HEK293 (cell line): ENCODE data around the gene NDUFV1.
A peak's percentile ranks its signal among the peaks of the same experiment; 100 is the strongest.

Experiments
- CTCF ChIA-PET: fragments of 350-600 bp; formaldehyde crosslinking; extraction: SDS; loops from one replicate; lab custom pipeline; 2021; ENCODE audit warnings: antibody characterized with exemption; lab: Yijun Ruan, JAX
- POLR2A ChIA-PET: fragments of 300-600 bp; formaldehyde crosslinking; extraction: SDS; loops from one replicate; lab custom pipeline; 2020; ENCODE audit warnings: antibody characterized with exemption, inconsistent platforms; lab: Yijun Ruan, JAX
- H3K27ac ChIP-seq: fragments of 200-500 bp; sonication (Bioruptor generic); 2 replicates; pipeline ENCODE4 v1.5.1; 2014; ENCODE audit warnings: low read depth, low read length, control low read depth, inconsistent platforms; ENCODE audit errors: extremely low read depth
- H3K36me3 ChIP-seq, 2 experiments: fragments of 200-500 bp in 1 of 2; sonication (Bioruptor generic) in 1 of 2; 1 replicate in 1 of 2; 2 replicates in 1 of 2; pipeline ENCODE4 v1.5.1; 2014 to 2017; ENCODE audit warnings: inconsistent platforms in 2 of 2, low read length in 2 of 2; ENCODE audit not compliant: control insufficient read depth in 2 of 2, insufficient read depth in 1 of 2
- H3K4me1 ChIP-seq: fragments of 200-500 bp; sonication (Bioruptor generic); 2 replicates; pipeline ENCODE4 v1.5.1; 2014; ENCODE audit warnings: mild to moderate bottlenecking, low read length, inconsistent platforms; ENCODE audit not compliant: control insufficient read depth, insufficient read depth
- H3K4me3 ChIP-seq: 2 replicates; pipeline ENCODE4 v1.5.1; 2011; ENCODE audit warnings: low read depth, mild to moderate bottlenecking, control low read depth, low read length, moderate library complexity
- H3K9me3 ChIP-seq: fragments of 200-500 bp; sonication (Bioruptor generic); 2 replicates; pipeline ENCODE4 v1.5.1; 2014; ENCODE audit warnings: low read depth, low read length, inconsistent platforms; ENCODE audit not compliant: control insufficient read depth, insufficient read depth
- BCL11B ChIP-seq: fragments of 450-650 bp; formaldehyde crosslinking; IDR thresholded peaks from 2 replicates; pipeline ENCODE4 v1.5.1; 2016; ENCODE audit warnings: low read depth, missing biosample characterization, missing genetic modification characterization
- INSM2 ChIP-seq: fragments of 450-650 bp; formaldehyde crosslinking; IDR thresholded peaks from 2 replicates; pipeline ENCODE4 v1.5.1; 2016; ENCODE audit warnings: missing biosample characterization, missing genetic modification characterization
- MZF1 ChIP-seq: fragments of 450-650 bp; formaldehyde crosslinking; IDR thresholded peaks from 2 replicates; pipeline ENCODE4 v1.5.1; 2017; ENCODE audit warnings: missing biosample characterization, missing genetic modification characterization, borderline replicate concordance
- SETDB1 ChIP-seq: IDR thresholded peaks from one replicate; pipeline ENCODE4 v1.6.1; 2017; ENCODE audit warnings: mild to moderate bottlenecking, low read length, moderate library complexity, mixed read lengths; ENCODE audit not compliant: insufficient read length
- SP2 ChIP-seq: fragments of 450-650 bp; formaldehyde crosslinking; IDR thresholded peaks from 2 replicates; pipeline ENCODE4 v1.5.1; 2016; ENCODE audit warnings: missing biosample characterization, missing genetic modification characterization
- SP7 ChIP-seq: fragments of 450-650 bp; formaldehyde crosslinking; IDR thresholded peaks from 2 replicates; pipeline ENCODE4 v1.5.1; 2016; ENCODE audit warnings: missing biosample characterization, missing genetic modification characterization
- TCF7L2 ChIP-seq: IDR thresholded peaks from 2 replicates; pipeline ENCODE4 v1.6.1; 2011; ENCODE audit warnings: low read depth, mild to moderate bottlenecking, inconsistent platforms, low read length, moderate library complexity, borderline replicate concordance
- YY2 ChIP-seq: fragments of 450-650 bp; formaldehyde crosslinking; IDR thresholded peaks from 2 replicates; pipeline ENCODE4 v1.5.1; 2016; ENCODE audit warnings: missing biosample characterization, missing genetic modification characterization
- ZEB2 ChIP-seq: fragments of 450-650 bp; formaldehyde crosslinking; IDR thresholded peaks from 2 replicates; pipeline ENCODE4 v1.5.1; 2016; ENCODE audit warnings: missing biosample characterization, missing genetic modification characterization
- ZIC2 ChIP-seq: fragments of 450-650 bp; formaldehyde crosslinking; IDR thresholded peaks from 2 replicates; pipeline ENCODE4 v1.5.1; 2016; ENCODE audit warnings: missing biosample characterization, missing genetic modification characterization
- ZNF133 ChIP-seq: fragments of 450-650 bp; formaldehyde crosslinking; IDR thresholded peaks from 2 replicates; pipeline ENCODE4 v1.5.1; 2016; ENCODE audit warnings: missing biosample characterization, missing genetic modification characterization
- ZNF138 ChIP-seq: fragments of 450-650 bp; formaldehyde crosslinking; IDR thresholded peaks from 2 replicates; pipeline ENCODE4 v1.5.1; 2016; ENCODE audit warnings: missing biosample characterization, missing genetic modification characterization, borderline replicate concordance
- ZNF211 ChIP-seq: fragments of 450-650 bp; formaldehyde crosslinking; IDR thresholded peaks from 2 replicates; pipeline ENCODE4 v1.5.1; 2016; ENCODE audit warnings: low read depth, missing biosample characterization, missing genetic modification characterization
- ZNF391 ChIP-seq: fragments of 450-650 bp; formaldehyde crosslinking; IDR thresholded peaks from 2 replicates; pipeline ENCODE4 v1.5.1; 2016; ENCODE audit warnings: low read depth, missing biosample characterization, missing genetic modification characterization, borderline replicate concordance
- ZNF426 ChIP-seq: fragments of 450-650 bp; formaldehyde crosslinking; IDR thresholded peaks from 2 replicates; pipeline ENCODE4 v1.5.1; 2017; ENCODE audit warnings: missing biosample characterization, missing genetic modification characterization, mild to moderate bottlenecking, inconsistent platforms, moderate library complexity
- ZNF449 ChIP-seq: fragments of 450-650 bp; formaldehyde crosslinking; IDR thresholded peaks from 2 replicates; pipeline ENCODE4 v1.5.1; 2017; ENCODE audit warnings: missing biosample characterization, mild to moderate bottlenecking, missing genetic modification characterization, moderate library complexity
- ZNF544 ChIP-seq: fragments of 450-650 bp; formaldehyde crosslinking; IDR thresholded peaks from 2 replicates; pipeline ENCODE4 v1.5.0; 2017; ENCODE audit warnings: missing biosample characterization, missing genetic modification characterization
- ZNF558 ChIP-seq: fragments of 450-650 bp; formaldehyde crosslinking; IDR thresholded peaks from 2 replicates; pipeline ENCODE4 v1.5.1; 2016; ENCODE audit warnings: missing biosample characterization, missing genetic modification characterization
- ZNF623 ChIP-seq: fragments of 450-650 bp; formaldehyde crosslinking; IDR thresholded peaks from 2 replicates; pipeline ENCODE4 v1.5.1; 2016; ENCODE audit warnings: missing biosample characterization, missing genetic modification characterization
- ZNF768 ChIP-seq: fragments of 450-650 bp; formaldehyde crosslinking; IDR thresholded peaks from 2 replicates; pipeline ENCODE4 v1.5.1; 2018; ENCODE audit warnings: missing biosample characterization, mild to moderate bottlenecking, missing genetic modification characterization
- TF ChIP-seq, protein P1 (sequence below): fragments of 450-650 bp; formaldehyde crosslinking; IDR thresholded peaks from 2 replicates; pipeline ENCODE4 v1.5.1; 2016; ENCODE audit warnings: missing biosample characterization, missing genetic modification characterization, borderline replicate concordance

The NDUFV1 gene

DNA sequence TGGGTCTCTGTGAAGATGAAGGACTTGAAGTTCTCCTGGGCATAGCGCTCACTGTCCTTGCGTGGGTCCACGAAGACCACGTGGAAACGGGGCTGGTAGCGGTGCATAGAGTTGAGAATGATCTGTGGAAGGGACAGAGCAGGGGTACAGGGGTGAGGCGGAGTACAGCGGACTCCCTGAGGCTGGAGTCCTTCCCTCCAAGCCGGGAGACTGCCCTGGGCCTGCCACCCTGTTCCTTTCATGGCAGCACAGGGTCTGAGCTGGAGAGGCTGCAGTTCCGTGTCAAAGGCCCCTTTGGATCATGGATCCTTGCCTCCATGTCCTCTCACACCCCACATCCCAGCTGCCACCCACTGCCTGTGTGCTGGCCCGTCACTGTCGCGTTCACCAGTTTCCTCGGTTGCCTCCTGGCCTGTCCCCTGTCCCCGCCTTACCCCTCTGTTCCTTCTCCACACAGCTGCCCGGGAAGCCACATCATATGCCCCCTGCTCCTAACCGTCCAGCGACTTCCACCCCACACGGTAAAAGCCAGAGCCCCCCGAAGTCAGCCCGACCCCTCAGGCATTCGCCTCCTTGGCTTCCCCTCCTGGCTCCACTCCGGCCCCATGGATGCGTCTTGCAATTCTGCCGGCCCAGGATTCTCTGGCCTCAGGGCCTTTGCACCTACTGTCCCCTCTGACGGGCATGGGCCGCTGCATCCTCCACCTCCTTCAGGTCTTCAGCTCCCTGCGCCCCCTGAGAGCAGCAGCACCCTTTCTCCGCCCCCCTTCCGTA lies 26.4 kb downstream of the NDUFV1 start:
- ChIA-PET CTCF (interaction anchor here (1.0 to 2.6 kb wide), 2 partner anchors 26 to 59 kb away, joined by 3 to 8 read pairs; no protein-coding TSS in a partner anchor), POLR2A (no interaction called here)
- no peaks in the 10 kb centered on the region for H3K9me3 ChIP-seq
- no peaks in the 10 kb centered on the region for H3K4me1 ChIP-seq
- TF ChIP-seq ZNF558 (tag by site-specific recombination) (no peak), SETDB1 (no peak), ZNF544 (no peak), ZNF133 (tag by site-specific recombination) (no peak), MZF1 (tag by site-specific recombination) (no peak), ZNF623 (tag by site-specific recombination) (peak; percentile 93), ZNF449 (no peak)
- H3K4me3 ChIP-seq, result no peak overlapping the region
- no peaks in the 10 kb centered on the region for H3K36me3 ChIP-seq
- no peak overlapping the region for H3K27ac ChIP-seq

GRCh38 chr11:67633758-67634365 lies 27.1 kb downstream of the NDUFV1 start:
- H3K36me3 ChIP-seq, result no peaks in the 10 kb centered on the region
- H3K4me1 ChIP-seq, result no peaks in the 10 kb centered on the region
- POLR2A ChIA-PET, result interaction anchor here (0.6 kb wide), 1 partner anchor 17 kb away, joined by 5 read pairs; no protein-coding TSS in a partner anchor
- no peak overlapping the region for H3K27ac ChIP-seq
- H3K4me3 ChIP-seq, result no peak overlapping the region
- no peak for TF ChIP-seq ZIC2
- TF ChIP-seq, protein P1, sequence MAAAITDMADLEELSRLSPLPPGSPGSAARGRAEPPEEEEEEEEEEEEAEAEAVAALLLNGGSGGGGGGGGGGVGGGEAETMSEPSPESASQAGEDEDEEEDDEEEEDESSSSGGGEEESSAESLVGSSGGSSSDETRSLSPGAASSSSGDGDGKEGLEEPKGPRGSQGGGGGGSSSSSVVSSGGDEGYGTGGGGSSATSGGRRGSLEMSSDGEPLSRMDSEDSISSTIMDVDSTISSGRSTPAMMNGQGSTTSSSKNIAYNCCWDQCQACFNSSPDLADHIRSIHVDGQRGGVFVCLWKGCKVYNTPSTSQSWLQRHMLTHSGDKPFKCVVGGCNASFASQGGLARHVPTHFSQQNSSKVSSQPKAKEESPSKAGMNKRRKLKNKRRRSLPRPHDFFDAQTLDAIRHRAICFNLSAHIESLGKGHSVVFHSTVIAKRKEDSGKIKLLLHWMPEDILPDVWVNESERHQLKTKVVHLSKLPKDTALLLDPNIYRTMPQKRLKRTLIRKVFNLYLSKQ (tag by site-specific recombination), result no peak
- TF ChIP-seq TCF7L2, result no peak
- TF ChIP-seq ZNF138, result no peak
- no peak for TF ChIP-seq ZEB2 (tag by site-specific recombination)
- no peak for TF ChIP-seq INSM2 (tag by site-specific recombination)
- no peak for TF ChIP-seq ZNF211 (tag by site-specific recombination)
- TF ChIP-seq SP2 (tag by site-specific recombination), result no peak
- TF ChIP-seq SP7, result no peak
- no peak for TF ChIP-seq YY2 (tag by site-specific recombination)
- no peak for TF ChIP-seq ZNF768 (tag by site-specific recombination)
- no peak for TF ChIP-seq ZNF426
- TF ChIP-seq BCL11B (tag by site-specific recombination), result no peak
- no peak for TF ChIP-seq ZNF391
- H3K9me3 ChIP-seq, result no peaks in the 10 kb centered on the region
- CTCF ChIA-PET, result interaction anchor here (2.6 kb wide), 1 partner anchor 26 kb away, joined by 8 read pairs; no protein-coding TSS in a partner anchor
